Urinary bladder (tissue), 4 donors: ENCODE results near the gene VAX1. TPM values are rescaled to one million over a fixed set of nuclear protein-coding genes. Genes with fewer than 3 reads are reported as not detected.
"Not testable (repeated sequence)": the region's sequence is repeated elsewhere in the genome, so short reads cannot be mapped to it uniquely, and the experiment has no call there.

Experiments used
- DNase-seq: peaks from one replicate; pipeline ENCODE4 v3.0.0-alpha.2; 2015; ENCODE audit errors: extremely low spot score
- H3K27ac ChIP-seq: one replicate; pipeline ENCODE4 v1.5.1; 2013; ENCODE audit warnings: low read depth, mild to moderate bottlenecking, moderate library complexity
- H3K36me3 ChIP-seq: one replicate; pipeline ENCODE4 v1.6.1; 2013; ENCODE audit warnings: mild to moderate bottlenecking, moderate library complexity; ENCODE audit not compliant: insufficient read depth
- H3K4me1 ChIP-seq: one replicate; pipeline ENCODE4 v1.6.1; 2013; ENCODE audit warnings: mild to moderate bottlenecking, moderate library complexity; ENCODE audit not compliant: insufficient read depth
- H3K4me3 ChIP-seq: one replicate; pipeline ENCODE4 v1.5.1; 2013; ENCODE audit warnings: low read depth, low read length
- WGBS: extraction: QIAGEN DNeasy Blood & Tissue Kit; methylation state at CpG from one replicate; pipeline ENCODE4 v1.1.7; 2013; 5-methylcytosine and 5-hydroxymethylcytosine counted together
- polyA plus RNA-seq: library from polyadenylated mRNA; stranded (reverse); fragments of 200-250 nt; gene quantifications from one replicate; pipeline ENCODE4 v1.2.3, GENCODE V29; 2013
- total RNA-seq: library from RNA; depleted of rRNA; stranded (reverse); fragments of >200 nt; gene quantifications from one replicate; pipeline ENCODE4 v1.2.3, GENCODE V29; 2014
- donor health status: healthy with polysubstance abuse.
- donor health status: healthy.

The VAX1 gene, protein sequence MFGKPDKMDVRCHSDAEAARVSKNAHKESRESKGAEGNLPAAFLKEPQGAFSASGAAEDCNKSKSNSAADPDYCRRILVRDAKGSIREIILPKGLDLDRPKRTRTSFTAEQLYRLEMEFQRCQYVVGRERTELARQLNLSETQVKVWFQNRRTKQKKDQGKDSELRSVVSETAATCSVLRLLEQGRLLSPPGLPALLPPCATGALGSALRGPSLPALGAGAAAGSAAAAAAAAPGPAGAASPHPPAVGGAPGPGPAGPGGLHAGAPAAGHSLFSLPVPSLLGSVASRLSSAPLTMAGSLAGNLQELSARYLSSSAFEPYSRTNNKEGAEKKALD
- total RNA-seq: not detected
- polyA plus RNA-seq: not detected

GRCh38 chr10:117137911-117138642, at the start of gene VAX1:
TSS of gene VAX1 (minus strand) at chr10:117138270. CDS start at chr10:117138056, 214 bp downstream.
- H3K36me3 ChIP-seq: no peaks in the 10 kb centered on the region
- no peak within 1 kb of the TSS for H3K27ac ChIP-seq
- H3K4me3 ChIP-seq: peak within 1 kb of the TSS; percentile 22
- DNase-seq: no peak
- 3% methylated on average over 64 of the region's 65 CpGs for WGBS
- H3K4me1 ChIP-seq: peaks cover 2% of the 10 kb centered on the region

DNA sequence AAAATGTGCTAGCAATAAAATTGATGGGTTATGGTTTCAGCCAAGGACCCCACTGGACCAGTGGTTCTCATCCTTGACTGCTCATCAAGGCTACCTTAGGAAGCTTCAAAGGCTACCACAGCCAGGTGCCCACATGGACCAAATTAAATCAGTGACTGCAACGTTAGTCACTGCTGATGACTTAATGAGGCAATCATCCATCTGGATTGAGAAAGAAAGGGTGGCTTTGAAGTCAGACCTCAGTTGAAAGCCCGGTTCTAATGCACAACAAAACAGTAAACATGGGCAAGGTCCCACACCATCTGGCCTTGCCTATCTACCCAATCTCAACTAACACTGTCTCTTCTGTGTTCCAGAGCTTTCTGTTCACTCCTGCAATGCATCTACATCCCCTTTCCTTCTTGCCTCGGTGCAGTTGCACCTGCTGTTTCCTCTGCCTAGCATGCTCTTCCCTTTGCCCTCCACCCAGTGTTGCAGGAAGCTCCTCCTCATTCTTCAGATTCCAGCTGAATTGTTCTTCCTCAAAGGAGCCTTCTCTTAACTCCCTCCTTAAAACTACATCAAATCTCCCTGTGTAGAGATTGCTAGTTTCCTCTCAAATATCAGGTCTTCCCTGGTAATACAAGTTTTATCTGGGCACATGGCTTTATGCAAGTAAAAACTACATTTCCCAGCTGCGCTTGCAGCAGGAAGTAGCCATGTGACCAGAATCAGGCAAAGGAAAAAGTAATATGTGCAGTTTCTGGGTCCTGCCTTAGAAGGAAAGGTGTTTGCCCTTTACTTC, 49.0 kb upstream of the VAX1 start:
- DNase-seq: no peak
- Histone ChIP-seq H3K4me1 (no peaks in the 10 kb centered on the region), H3K36me3 (no peaks in the 10 kb centered on the region), H3K27ac (no peak overlapping the region), H3K4me3 (no peak overlapping the region)
- WGBS: 59% methylated on average over 4 of the region's 4 CpGs

DNA sequence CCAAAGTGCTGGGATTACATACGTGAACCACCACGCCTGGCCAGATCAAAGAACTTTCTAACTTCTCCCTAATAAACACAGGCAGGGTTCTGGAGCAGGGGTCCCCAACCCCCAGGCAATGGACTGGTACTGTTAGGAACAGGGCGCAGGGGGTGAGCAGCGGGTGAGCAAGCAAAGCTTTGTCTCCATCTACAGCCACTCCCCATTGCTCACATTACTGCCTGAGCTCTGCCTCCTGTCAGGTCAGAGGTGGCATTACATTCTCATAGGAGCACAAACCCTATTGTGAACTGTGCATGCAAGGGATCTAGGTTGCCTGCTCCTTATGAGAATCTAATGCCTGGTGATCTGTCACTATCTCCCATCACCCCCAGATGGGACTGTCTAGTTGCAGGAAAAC, 47.7 kb upstream of the VAX1 start:
- not testable (repeated sequence) for H3K4me1 ChIP-seq, H3K27ac ChIP-seq, DNase-seq, H3K36me3 ChIP-seq, H3K4me3 ChIP-seq
- WGBS: 88% methylated on average over 4 of the region's 4 CpGs

- no peak overlapping the region for H3K4me3 ChIP-seq
- no peak overlapping the region for H3K27ac ChIP-seq
- H3K36me3 ChIP-seq: no peaks in the 10 kb centered on the region
- WGBS: 84% methylated on average over 3 of the region's 3 CpGs
- no peaks in the 10 kb centered on the region for H3K4me1 ChIP-seq
- DNase-seq: no peak
Observed at GRCh38 chr10:117184821-117185220, 46.8 kb upstream of the VAX1 start.

GRCh38 chr10:117184296-117184695, 46.2 kb upstream of the VAX1 start:
- no peak overlapping the region for H3K27ac ChIP-seq
- H3K4me3 ChIP-seq: no peak overlapping the region
- 88% methylated on average over 10 of the region's 10 CpGs for WGBS
- DNase-seq: no peak
- H3K36me3 ChIP-seq: no peaks in the 10 kb centered on the region
- no peaks in the 10 kb centered on the region for H3K4me1 ChIP-seq

DNA sequence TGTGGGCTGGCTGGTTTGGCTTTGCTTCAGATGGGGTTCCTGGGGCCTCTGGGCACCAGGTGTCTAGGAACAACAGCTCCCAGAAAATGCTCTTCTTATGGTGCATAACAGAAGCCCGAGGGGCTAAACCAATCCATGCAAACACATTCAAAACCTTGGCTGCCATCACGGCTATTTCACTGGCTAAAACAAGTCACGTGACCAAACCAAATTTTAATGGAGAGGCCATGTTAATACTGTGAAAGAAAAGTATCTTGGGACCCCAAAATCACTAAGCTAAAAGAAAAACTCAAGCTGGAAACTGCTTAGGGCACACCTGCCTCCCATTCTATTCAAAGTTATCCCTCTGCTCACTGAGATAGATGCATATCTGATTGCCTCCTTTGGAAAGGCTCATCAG, 40.1 kb upstream of the VAX1 start:
- Histone ChIP-seq H3K4me3 (no peak overlapping the region), H3K4me1 (no peaks in the 10 kb centered on the region), H3K27ac (no peak overlapping the region), H3K36me3 (no peaks in the 10 kb centered on the region)
- 80% methylated on average over 3 of the region's 3 CpGs for WGBS
- no peak for DNase-seq

DNA sequence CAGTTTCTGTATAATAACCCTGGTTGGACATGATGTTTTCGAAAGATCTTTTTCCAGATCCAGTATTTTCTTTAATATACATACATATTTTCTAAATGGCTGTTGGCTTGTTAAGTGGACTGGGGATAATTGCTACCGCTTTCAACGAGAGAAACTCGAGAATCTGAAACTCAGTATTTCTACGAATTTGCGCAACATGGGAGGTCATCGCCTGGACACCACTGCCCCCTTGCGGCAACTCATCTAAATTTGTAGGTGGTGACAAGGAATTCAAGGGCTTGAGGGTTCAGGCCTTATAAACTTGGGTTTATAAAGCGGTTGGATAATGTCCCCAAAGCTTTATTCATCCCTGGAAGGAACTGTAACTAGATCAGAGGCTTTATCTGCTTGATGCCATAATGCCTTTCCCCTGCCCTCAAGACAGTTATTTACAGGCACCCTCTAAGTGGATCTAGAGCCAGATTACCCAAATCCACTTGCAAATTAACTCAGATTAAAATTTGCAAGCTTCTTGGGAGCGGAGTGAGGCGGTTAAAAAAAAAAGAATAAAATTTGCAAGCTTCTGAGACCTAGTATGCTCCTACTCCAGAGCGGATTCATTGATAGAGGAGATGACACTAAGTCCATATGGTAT, 37.9 kb upstream of the VAX1 start:
- H3K4me3 ChIP-seq: peak overlapping the region; percentile 23
- H3K27ac ChIP-seq: no peak overlapping the region
- H3K36me3 ChIP-seq: no peaks in the 10 kb centered on the region
- no peaks in the 10 kb centered on the region for H3K4me1 ChIP-seq
- DNase-seq: no peak
- WGBS: 16% methylated on average over 12 of the region's 12 CpGs

DNA sequence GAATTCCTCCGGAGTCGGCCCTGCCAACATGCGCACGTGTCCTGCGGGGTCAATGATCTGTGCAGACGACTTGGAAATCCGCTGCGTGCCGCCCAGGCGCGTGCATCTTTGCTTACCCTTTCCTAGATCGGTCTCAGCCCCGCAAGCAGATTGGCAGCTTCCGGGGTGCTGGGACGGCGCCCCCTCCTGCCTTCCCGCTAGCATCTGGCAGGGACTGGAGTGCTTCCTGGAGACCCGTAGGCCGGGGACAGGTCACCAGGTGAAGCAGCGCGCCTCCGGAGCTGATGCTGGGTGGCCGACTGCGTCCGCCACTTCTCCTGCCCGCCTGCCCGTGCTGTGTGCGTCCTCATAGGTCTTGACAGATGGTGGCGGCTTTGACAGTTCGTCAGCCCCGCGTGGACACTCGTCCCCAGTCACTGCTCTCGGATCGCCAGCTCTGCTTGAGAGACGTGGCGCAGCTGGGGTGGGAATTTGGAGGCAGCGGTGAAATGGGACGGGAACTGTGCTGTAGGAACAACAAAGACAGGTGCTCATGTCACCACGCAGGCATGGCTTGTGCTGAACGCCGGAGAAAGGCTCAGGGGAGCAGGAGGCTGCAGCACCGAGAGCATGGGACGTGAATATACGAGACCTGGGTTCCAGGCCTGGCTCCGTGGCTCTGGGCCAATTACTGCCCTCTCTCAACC, 37.3 kb upstream of the VAX1 start:
- 2% methylated on average over 46 of the region's 46 CpGs for WGBS
- Histone ChIP-seq H3K4me3 (peak overlapping the region; percentile 23), H3K27ac (no peak overlapping the region), H3K4me1 (no peaks in the 10 kb centered on the region), H3K36me3 (no peaks in the 10 kb centered on the region)
- no peak for DNase-seq

GRCh38 chr10:117174439-117175214, 36.6 kb upstream of the VAX1 start:
- DNase-seq: peak; percentile 68

DNA sequence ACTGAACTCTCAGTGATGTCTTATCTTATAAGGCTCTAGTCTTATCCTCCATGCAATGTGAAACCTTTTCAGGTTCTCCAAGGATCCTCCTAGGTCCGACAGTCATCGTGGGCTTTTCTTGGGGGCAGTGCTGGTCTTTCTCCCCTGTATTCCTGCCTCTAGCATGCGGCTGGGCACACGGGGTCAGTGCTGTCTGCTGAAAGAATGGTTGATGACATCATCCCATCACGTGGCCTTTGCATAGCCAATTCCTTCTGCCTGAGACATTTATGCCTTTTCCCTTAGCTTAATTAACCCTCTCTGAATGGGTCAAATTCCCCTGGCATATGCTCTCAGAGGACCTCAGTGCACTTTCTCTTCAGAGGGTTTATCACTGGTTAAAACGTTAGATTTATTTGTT, 32.2 kb upstream of the VAX1 start:
- Histone ChIP-seq H3K4me1 (peaks cover 2% of the 10 kb centered on the region), H3K4me3 (no peak overlapping the region), H3K27ac (no peak overlapping the region), H3K36me3 (no peaks in the 10 kb centered on the region)
- no peak for DNase-seq
- 11% methylated on average over 6 of the region's 6 CpGs for WGBS

More at GRCh38 chr10:117174439-117175214, 36.6 kb upstream of the VAX1 start:
- no peaks in the 10 kb centered on the region for H3K4me1 ChIP-seq
- no peak overlapping the region for H3K27ac ChIP-seq
- H3K4me3 ChIP-seq: peak overlapping the region; percentile 23
- WGBS: 8% methylated on average over 16 of the region's 16 CpGs
- no peaks in the 10 kb centered on the region for H3K36me3 ChIP-seq

DNA sequence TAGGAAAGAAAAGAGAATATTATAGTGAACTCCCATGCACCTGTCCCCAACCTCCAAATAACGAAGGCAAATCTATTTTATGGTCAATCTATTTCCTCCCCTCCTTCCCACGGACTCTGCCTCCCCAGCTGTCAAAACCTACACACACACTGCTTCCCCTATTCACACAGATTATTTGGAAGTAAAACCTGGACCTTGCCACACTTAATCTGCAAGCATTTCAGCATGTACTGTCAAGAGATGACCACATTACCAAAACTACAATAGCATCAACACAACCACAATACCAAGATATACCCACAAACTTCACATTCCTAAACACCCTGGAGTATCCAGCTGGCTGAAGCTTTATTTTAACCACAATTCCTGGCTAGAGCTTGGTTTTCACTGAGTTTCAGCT, 31.4 kb upstream of the VAX1 start:
- DNase-seq: no peak
- H3K4me1 ChIP-seq: peaks cover 4% of the 10 kb centered on the region
- no peak overlapping the region for H3K4me3 ChIP-seq
- no peak overlapping the region for H3K27ac ChIP-seq
- H3K36me3 ChIP-seq: no peaks in the 10 kb centered on the region
- 26% methylated on average over 2 of the region's 2 CpGs for WGBS

GRCh38 chr10:117168729-117169128, 30.7 kb upstream of the VAX1 start:
- no peak overlapping the region for H3K27ac ChIP-seq
- whole genome bisulfite sequencing: 4% methylated on average over 25 of the region's 25 CpGs
- no peaks in the 10 kb centered on the region for H3K36me3 ChIP-seq
- H3K4me3 ChIP-seq: no peak overlapping the region
- DNase-seq: no peak
- peaks cover 4% of the 10 kb centered on the region for H3K4me1 ChIP-seq
